Activated CD8-positive, alpha-beta memory T cell treated with anti-CD3 and anti-CD28 coated beads for 36 hours (primary cell): ENCODE measurements around the gene RETREG1. TPM values are rescaled to one million over a fixed set of nuclear protein-coding genes. Genes with fewer than 3 reads are reported as not detected.
"Not testable (repeated sequence)": the region's sequence is repeated elsewhere in the genome, so short reads cannot be mapped to it uniquely, and the experiment has no call there.

Experiments
- CTCF ChIA-PET: fragments of 350-600 bp; sonication (Branson Sonifier 250); formaldehyde crosslinking; loops from one replicate; lab custom pipeline; 2021; ENCODE audit warnings: antibody characterized with exemption; lab: Charles Lee
- POLR2A ChIA-PET: fragments of 350-600 bp; sonication (Branson Sonifier 250); formaldehyde crosslinking; loops from one replicate; lab custom pipeline; 2021; ENCODE audit warnings: antibody characterized with exemption; lab: Charles Lee
- total RNA-seq, 2 experiments: library from RNA; stranded (reverse); gene quantifications; one replicate each; pipeline ENCODE4 v1.2.3, GENCODE V29; 2021

Gene RETREG1, protein sequence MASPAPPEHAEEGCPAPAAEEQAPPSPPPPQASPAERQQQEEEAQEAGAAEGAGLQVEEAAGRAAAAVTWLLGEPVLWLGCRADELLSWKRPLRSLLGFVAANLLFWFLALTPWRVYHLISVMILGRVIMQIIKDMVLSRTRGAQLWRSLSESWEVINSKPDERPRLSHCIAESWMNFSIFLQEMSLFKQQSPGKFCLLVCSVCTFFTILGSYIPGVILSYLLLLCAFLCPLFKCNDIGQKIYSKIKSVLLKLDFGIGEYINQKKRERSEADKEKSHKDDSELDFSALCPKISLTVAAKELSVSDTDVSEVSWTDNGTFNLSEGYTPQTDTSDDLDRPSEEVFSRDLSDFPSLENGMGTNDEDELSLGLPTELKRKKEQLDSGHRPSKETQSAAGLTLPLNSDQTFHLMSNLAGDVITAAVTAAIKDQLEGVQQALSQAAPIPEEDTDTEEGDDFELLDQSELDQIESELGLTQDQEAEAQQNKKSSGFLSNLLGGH
- 10 to 100 TPM; 11.4 to 13.2 TPM for total RNA-seq

DNA sequence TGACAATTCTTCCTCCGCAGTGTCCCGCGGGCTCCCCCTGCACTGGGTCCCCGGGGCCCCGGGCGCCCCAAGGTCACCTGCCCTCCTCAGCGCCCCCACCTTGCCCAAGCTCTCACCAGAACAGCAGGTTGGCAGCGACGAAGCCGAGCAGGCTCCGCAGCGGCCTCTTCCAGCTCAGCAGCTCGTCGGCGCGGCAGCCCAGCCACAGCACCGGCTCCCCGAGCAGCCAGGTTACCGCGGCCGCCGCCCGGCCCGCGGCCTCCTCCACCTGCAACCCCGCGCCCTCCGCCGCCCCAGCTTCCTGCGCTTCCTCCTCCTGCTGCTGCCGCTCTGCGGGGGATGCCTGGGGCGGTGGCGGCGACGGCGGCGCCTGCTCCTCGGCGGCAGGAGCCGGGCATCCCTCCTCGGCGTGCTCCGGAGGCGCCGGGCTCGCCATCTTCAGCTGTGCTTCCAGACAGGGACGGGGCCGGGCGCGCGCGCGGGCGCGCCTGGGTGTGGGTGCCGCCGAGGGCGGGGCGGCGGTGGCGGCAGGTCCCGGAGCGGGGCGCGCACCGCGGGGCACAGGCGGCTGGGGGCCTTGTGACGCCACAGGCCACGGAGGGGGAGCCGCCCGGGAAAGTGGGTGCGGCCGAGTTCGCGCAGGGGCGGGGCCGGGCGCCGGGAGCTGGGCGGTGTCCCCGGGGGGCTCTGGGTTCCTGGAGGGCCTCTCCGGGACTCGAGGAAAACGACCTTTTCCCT, at the start of gene RETREG1:
RETREG1 (minus strand) TSS at position 462 of the 738 bp plus-strand sequence; CDS start at position 436, 26 bp downstream.
- CTCF ChIA-PET = interaction anchor here (1.2 to 1.5 kb wide), 2 partner anchors 9 to 11 kb away, joined by 6 to 8 read pairs; no protein-coding TSS in a partner anchor
- POLR2A ChIA-PET = interaction anchor here (1.1 to 2.4 kb wide), 2 partner anchors 10 to 152 kb away, joined by 4 to 30 read pairs; no protein-coding TSS in a partner anchor

DNA sequence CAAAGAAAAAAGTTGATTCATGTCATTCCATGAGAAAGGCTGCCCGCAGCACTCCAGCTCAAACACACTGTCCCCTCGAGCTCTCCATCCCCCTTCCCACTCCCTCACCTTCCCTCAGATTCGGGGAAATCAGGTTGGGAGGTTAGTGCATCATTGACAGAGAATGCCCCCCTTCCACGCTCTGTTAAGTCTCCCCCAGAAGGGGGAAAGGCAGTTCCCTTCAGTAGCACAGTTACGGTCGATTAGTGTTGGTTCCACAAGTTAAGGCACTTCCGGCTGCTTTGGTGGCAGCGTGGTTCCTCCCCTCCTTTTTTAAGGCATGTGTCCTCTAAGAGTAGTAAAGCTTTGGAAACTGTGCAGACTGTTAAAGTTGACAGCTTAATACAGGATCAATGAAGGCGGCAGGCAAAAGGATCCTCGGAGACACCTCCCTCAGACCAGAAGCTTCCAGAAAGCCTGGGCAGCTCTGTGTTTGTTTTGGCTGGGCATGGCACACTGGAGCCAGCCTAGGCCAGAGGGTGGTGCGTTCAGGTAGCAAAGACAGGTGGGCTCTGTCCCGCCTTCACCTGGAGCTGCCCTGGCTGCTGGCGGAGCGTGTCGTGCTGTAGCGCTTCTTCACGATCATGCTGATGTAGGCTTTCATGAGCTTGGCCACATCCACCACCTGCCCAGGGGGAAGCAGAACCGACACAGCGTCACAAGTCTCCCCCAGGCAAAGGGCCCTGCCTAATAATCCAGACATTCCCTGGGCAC, 49.5 kb upstream of the RETREG1 start:
- POLR2A ChIA-PET = no interaction called here
- CTCF ChIA-PET = interaction anchor here (1.1 to 1.5 kb wide), 2 partner anchors 9 to 24 kb away, joined by 3 read pairs; no protein-coding TSS in a partner anchor

DNA sequence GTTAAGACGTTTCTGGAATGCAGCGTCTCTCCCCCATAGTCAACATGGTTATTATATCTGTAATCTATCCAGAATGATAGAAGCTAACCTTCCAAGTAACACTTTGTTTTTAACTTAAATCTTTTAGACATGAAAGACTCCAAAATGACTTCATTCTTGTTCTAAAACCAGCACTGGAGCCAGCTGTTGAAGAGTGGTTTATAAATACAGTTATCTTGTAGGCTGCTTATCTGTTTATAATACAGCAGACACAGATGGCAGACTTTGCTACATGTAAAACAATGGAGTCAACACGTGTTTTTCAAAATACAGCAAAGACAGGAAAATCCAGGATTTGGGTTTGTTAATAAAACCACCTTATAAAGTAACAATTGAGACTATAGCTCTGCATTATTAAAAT, 48.8 kb upstream of the RETREG1 start:
- CTCF ChIA-PET = interaction anchor here (0.6 kb wide), 1 partner anchor 66 kb away, joined by 3 read pairs; no protein-coding TSS in a partner anchor
- POLR2A ChIA-PET = no interaction called here

DNA sequence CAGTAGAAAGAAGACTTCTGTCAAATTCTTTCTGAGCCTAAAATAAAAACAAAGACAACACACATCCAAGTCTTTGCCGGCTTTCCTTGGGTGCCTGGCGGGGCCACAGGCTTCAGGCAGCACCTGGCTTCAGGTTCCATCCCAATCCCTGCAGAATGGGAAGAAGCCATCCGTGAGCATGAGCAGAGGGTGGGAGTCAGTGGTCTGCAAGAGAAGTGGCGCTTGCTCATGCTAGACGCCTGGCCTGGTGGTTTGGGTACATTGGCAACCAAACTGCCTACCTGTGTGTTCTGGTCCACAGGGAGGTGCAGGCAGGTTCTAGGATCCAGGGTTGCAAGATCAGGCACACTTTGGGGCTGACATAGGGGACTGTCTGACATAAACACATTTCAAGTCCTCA, 47.6 kb upstream of the RETREG1 start:
- POLR2A ChIA-PET = no interaction called here
- CTCF ChIA-PET = no interaction called here

DNA sequence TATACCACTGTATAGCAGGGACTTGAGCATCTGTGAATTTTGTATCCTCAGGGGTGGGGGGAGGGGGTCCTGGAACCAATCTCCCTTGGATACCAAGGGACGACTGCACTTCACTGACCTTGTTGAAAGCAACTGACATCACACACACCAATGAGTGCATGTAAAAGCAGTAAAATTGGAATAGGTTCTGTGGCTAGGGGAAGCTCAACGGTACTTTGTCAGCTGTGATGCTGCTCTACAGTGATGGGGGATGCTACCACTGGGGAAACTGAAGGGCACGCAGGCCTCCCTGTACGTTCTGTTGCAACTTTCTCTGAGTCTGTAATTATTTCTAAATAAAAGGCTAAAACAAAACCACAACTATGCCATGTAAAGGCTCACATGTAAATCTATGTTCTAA, 47.0 kb upstream of the RETREG1 start:
- CTCF ChIA-PET = no interaction called here
- POLR2A ChIA-PET = no interaction called here

DNA sequence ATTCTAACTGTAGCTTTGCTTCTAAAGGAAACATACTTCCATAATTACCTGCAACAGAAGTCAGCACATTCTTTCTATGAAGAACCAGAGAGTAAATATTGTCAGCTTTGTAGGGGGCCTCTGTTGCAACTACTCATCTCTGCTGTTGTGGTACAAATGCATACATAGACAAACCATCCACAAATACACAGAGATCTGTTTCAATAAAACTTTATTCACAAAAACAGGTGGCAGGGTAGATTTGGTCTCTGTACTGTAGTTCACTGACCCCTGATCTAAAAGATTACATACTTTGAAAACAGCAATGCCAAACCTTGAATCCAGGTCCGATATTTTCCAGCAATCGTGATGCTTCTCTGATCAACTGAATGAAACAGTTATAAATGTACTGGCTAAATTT, 44.9 kb upstream of the RETREG1 start:
- POLR2A ChIA-PET = no interaction called here
- CTCF ChIA-PET = no interaction called here

DNA sequence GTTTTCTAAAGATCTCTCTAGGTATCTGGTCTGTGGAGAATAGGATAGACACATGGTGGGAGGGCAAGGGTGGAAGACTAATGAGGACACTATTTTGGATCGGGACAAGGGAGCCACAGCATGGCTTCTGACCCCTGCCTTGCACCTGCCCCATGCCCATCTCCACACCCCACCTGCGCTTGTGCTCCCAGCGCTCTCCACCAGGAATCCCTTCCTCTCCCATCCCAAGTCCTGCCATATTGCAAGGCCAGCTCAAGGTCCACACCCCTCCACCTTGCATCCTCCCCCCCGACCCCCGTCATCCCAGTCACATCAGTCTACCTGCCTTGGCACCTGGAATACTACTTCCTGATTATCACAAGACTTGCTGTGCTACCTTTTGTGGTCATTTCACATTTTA, 44.2 kb upstream of the RETREG1 start:
- ChIA-PET CTCF (no interaction called here), POLR2A (no interaction called here)

DNA sequence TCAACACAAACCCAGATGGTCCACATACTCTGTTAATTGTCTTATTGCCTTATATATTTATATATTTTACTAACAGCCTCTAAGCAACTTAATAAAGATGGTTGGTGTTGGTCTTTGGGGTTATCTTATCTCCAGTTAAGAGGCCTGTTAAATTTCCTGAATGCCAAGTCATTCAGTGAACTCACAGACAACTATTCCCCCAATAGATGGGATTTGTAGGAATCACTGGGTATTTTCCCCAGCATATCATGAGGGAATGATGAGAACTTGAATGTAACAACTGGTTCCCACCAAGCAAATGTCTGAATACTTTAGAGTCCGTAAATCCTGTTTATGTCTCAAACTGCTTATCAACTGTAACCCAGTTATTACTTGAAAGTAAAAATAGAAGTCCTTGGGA, 42.7 kb upstream of the RETREG1 start:
- POLR2A ChIA-PET = no interaction called here
- CTCF ChIA-PET = no interaction called here

DNA sequence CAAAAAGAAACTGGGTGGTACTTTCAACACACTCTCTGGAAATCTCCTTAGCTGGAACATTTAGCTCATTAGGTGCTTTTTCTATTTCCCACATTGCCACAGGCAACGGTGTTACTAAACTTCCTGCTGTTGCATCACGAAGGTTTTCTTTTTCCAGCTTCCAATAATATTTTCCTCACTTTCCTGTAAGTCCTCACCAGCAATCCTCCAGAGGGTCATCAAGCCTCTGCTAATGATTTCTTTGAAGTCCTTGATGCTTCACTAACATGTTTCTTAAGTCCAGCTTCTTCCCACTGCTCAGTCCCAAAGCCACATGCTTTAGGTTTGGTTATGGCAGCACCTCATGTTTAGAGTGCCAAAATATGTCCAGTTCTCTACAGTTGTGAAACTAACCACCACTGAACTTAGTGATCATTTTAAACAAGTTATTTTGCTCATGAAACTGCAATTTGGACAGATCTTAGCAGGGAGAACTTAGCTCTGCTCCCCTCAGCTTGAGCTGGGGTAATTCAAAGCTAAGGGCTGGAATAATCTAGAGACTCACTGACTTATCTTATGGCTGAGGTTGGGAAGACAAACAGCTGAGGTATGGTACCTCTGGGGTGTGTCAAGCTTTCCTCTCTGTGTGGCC, 39.9 kb upstream of the RETREG1 start:
- ChIA-PET POLR2A (no interaction called here), CTCF (no interaction called here)

DNA sequence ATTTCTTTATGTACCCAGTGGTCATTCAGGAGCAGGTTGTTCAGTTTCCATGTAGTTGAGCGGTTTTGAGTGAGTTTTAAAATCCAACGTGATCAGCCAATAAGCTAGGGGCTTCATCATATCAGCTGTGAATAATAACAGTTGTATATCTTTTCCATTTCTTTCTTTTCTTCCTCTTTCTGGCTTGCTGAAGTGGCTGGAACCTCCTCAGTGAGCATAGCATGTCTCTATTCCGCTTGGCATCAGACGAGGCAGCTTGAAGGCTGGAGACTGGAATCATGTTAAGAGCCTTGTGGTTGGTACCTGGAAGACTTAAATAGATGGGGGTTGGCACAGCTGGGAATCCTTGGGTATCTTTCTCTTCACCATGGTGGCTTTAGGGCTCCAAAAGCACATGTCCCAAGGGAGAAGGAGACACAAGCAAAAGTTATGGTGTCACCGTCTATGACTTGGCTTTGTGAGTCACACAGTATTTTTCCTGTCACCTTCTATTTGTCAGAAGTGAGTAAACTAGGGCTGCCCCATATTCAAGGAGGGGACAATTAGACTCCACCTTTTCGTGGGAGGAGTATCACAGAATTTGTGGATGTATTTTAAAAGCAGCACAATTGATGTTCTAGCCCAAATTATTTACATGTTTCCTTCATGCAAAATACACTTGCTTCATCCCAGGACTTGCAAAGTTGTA, 38.0 kb upstream of the RETREG1 start:
- CTCF ChIA-PET = no interaction called here
- POLR2A ChIA-PET = no interaction called here

DNA sequence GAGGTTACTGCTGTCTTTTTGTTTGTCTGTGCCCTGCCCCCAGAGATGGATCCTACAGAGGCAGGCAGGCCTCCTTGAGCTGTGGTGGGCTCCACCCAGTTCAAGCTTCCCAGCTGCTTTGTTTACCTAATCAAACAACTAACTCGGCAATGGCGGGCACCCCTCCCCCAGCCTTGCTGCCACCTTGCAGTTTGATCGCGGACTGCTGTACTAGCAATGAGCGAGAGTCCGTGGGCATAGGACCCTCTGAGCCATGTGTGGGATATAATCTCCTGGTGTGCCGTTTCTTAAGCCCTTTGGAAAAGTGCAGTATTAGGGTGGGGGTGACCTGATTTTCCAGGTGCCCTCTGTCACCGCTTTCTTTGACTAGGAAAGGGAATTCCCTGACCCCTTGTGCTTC, 31.9 kb upstream of the RETREG1 start:
- POLR2A ChIA-PET, CTCF ChIA-PET: not testable (repeated sequence)

DNA sequence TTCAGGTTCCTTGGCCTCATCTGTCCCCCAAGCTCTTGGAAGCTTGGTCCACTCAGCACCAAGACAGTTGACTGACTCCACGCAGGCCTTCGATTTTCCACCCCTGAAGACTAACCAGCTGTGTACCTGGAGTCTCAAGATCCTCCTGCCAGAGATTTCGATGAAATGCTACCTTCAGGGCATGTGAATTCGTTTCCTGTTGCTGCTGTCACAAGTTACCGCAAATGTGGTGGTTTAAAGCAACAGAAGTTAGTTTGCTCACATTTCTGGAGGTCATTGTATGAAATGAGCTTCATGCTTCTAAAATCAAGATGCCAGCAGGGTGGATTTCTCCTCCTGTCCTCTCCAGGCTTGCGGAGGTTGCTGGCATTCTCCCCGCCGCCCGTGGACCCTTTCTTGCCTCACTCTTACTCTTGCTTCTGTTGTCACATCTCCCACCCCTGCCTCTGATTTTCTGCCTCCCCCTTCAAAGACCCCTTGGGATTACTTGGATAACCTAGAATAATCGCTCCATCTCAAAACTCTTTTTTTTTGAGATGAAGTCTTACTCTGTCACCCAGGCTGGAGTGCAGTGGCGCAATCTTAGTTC, 27.6 kb upstream of the RETREG1 start:
- ChIA-PET CTCF (no interaction called here), POLR2A (no interaction called here)

DNA sequence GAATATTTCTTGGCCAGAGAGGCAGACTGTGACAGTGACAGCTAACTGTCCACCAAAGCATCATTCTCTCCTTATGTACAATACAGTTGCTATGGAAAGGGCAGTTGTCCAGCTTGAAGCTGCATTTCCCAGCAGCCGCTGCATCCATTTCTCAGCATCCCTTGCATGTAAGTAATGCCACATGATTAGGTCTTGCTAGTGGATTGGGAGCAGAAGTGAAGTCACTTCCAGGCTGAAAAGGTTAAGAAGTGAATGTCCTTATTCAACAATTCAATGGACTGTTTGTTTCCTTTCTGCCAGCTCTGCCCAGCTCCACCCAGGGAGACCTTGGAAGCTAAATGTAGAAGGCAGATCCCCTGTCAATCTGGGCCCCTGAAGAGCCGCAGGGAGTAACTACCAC, 26.1 kb upstream of the RETREG1 start:
- ChIA-PET POLR2A (no interaction called here), CTCF (no interaction called here)

DNA sequence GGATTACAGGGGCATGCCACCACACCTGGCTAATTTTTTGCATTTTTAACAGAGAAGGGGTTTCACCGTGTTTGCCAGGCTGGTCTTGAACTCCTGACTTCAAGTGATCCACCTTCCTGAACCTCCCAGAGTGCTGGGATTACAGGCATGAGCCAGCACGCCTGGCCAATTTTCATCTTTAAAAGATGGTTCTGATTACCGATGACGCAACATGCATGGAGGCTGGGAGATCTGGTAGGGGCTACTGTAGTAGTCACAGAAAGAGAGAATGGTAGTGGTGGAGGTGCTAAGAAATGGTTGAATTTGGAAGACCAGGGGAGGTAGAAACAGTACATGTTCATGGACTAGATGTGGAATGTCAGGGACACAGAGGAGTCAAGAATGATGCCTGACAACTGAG, 22.4 kb upstream of the RETREG1 start:
- ChIA-PET POLR2A (no interaction called here), CTCF (no interaction called here)

DNA sequence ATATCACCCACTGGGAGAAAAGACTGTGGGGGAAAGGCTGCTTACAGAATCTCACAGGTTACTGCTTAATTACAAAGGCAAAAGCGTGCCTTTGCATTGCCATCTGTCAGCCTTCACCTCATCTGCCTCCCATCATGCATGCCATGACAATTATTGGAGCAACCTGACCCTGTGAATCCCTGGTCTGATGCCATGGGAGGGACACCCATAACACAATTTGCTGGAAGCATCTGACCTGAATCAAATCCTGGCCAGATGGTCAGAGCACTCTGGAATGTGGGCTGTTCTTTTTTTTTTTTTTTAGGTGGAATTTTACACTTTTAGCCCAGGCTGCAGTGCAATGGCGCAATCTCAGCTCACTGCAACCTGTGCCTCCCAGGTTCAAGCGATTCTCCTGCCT, 11.6 kb upstream of the RETREG1 start:
- CTCF ChIA-PET = no interaction called here
- POLR2A ChIA-PET = interaction anchor here (3.7 kb wide), 1 partner anchor 11 kb away, joined by 30 read pairs; the partner anchor contains the start of gene RETREG1

DNA sequence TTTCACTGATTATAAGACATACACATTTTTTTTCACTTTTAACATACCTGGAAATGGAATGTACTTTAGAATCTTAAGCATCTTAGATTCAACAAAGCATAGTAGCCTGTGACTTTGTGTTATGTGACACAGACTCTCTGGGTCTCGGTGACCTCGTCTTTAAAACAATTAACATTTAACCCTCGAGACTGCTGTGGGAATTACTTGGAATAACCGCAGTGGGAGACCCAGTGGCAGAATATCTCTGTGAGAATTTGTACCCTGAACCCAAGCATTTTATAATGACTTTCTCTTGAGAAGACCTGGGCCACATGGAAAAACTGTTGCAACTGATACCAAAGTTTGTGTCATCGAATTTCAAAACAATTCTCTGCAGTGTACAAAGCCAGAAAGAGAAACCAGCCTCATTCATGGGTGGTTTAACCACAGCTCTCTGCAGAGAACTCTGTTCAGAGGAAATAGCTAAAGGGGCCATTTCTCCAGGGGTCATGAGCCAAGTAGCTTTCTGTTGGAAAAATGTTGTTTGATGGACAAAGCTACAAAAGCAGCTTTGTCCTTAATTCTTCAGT, 10.0 kb upstream of the RETREG1 start:
- POLR2A ChIA-PET = interaction anchor here (3.7 kb wide), 1 partner anchor 10 kb away, joined by 30 read pairs; the partner anchor contains the start of gene RETREG1

DNA sequence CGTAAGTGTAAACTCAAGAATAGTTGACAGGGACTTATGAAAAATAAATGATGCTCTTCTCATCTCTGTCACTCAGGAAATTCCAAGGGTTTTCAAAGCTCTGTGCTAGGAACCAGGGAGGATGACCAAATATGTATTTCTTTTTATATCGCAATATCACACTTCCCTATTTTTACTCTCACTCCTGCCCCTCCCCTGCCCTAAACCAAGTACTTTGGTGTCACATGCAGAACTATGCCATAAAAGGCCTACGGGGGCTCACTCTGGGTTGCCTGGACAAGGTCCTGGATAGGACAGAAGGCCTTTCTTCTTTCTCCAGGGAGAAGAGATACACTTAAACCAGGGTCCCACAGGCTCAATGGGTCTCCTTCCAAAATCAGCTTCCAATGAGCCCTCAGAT, 8.3 kb upstream of the RETREG1 start:
- ChIA-PET CTCF (interaction anchor here (1.2 to 1.3 kb wide), 2 partner anchors 8 to 38 kb away, joined by 3 to 8 read pairs; no protein-coding TSS in a partner anchor), POLR2A (interaction anchor here (3.7 kb wide), 1 partner anchor 8 kb away, joined by 30 read pairs; the partner anchor contains the start of gene RETREG1)

More for the DNA sequence above, 10.0 kb upstream of the RETREG1 start:
- CTCF ChIA-PET = interaction anchor here (0.5 to 1.4 kb wide), 2 partner anchors 10 to 138 kb away, joined by 3 to 6 read pairs; partner anchors contain the start of gene RETREG1
